Cardiac septum (tissue), 1 donor: ENCODE data around the gene NANOGP8. TPM values are rescaled to one million over a fixed set of nuclear protein-coding genes. Genes with fewer than 3 reads are reported as not detected.
"Not testable (repeated sequence)": the region's sequence is repeated elsewhere in the genome, so short reads cannot be mapped to it uniquely, and the experiment has no call there.

Source experiments
- DNase-seq: peaks from one replicate; pipeline ENCODE4 v3.0.0-alpha.2; 2020; ENCODE audit warnings: low spot score
- intact Hi-C: fragments of 100-400 bp; cut with DNase I; formaldehyde crosslinking; loops from one replicate; pipeline ENCODE4 v1.14.0; 2022
- long read RNA-seq: library from polyadenylated mRNA; unstranded; transcript quantifications from one replicate; pipeline ENCODE4 v2.0.0, GENCODE V29; 2021
- total RNA-seq: library from RNA; stranded (reverse); fragmentation: NEBNext Ultra II Directional; extraction: Animal tissue kit (Norgen Biotek cat#: 25700); gene quantifications from one replicate; pipeline ENCODE4 v1.2.1, GENCODE V29; 2021
- donor health status: DM: no; HTN: no; CAD: no.

Gene NANOGP8, protein sequence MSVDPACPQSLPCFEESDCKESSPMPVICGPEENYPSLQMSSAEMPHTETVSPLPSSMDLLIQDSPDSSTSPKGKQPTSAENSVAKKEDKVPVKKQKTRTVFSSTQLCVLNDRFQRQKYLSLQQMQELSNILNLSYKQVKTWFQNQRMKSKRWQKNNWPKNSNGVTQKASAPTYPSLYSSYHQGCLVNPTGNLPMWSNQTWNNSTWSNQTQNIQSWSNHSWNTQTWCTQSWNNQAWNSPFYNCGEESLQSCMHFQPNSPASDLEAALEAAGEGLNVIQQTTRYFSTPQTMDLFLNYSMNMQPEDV
- not detected for total RNA-seq
- long read RNA-seq: 0 reads

DNA sequence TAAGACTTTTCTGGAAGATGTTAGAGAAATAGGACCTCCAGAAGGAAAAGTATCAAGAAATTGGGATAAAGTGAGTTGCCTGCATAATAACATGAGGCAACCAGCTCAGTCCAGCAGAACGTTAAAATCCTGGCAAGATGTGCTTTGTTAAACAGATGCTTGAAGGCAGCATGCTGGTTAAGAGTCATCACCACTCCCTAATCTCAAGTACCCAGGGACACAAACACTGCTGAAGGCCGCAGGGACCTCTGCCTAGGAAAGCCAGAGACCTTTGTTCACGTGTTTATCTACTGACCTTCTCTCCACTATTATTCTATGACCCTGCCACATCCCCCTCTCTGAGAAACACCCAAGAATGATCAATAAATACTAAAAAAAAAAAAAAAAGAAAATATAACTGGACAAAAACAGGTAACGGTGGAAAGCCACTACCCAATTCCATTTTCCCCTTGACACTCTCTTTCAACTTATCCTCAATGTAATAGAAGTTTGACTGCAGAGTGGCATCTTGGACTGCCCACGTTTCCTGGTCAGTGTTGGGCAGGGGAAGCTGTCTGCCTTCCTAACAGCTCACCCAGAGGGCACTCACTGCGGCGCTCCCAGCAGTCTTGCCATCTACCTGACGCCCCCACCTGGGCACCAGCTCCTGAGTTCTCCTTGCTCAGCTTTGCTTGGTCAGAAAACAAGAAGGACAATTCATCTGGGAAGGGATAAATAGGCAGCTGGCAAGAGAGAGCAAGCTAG is at the start of gene NANOGP8:
Gene NANOGP8 (minus strand): TSS at position 120 of the 744 bp plus-strand sequence. CDS start 185 bp downstream, outside the sequence.
- DNase-seq, intact Hi-C loops: not testable (repeated sequence)

DNA sequence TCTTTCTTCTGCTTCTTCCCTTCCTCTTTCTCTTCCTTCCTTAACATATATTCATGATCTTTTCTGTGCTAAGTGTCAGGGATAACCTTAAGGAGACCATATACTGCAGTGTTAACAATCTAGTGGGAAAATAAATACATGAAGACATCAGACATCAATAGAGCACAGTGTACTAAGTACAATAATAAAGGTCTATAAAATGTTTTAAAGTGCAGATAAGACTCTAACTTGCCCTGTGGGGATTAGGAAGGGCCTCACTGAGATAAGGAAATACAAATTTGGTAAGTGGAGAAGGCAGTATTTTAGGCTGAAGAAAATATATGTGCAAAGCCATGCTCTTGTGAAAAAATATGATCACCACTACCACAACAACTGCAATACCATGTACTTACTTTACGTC is 49.2 kb upstream of the NANOGP8 start:
- DNase-seq: no peak
- intact Hi-C loops: no loop called here

- intact Hi-C loops: no loop called here
- DNase-seq: no peak
These were observed 45.1 kb upstream of the NANOGP8 start for GRCh38 chr15:35130245-35130644.

GRCh38 chr15:35129361-35129760 is 44.3 kb upstream of the NANOGP8 start:
- intact Hi-C loops: no loop called here
- DNase-seq: no peak

- intact Hi-C loops: no loop called here
- no peak for DNase-seq
These were observed 42.6 kb upstream of the NANOGP8 start for GRCh38 chr15:35127717-35128116.

DNA sequence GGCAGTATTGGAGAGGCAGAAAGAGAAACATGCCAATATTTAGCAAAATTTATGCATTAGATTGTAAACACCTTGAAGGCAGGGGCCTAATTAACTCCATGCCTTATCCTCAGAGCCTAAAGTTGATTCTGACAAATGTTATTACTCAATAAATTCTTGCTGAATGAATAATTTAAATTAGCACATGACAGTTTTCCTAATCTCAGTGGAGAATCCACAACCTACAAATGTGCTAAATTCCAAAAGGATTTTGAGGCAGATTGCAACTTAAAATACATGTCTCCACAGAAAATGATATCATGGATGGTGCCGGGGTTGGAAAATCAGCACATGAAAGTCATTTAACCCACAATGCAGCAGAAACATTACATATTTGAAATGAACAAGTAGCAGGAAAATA is 41.1 kb upstream of the NANOGP8 start:
- intact Hi-C loops: no loop called here
- no peak for DNase-seq

DNA sequence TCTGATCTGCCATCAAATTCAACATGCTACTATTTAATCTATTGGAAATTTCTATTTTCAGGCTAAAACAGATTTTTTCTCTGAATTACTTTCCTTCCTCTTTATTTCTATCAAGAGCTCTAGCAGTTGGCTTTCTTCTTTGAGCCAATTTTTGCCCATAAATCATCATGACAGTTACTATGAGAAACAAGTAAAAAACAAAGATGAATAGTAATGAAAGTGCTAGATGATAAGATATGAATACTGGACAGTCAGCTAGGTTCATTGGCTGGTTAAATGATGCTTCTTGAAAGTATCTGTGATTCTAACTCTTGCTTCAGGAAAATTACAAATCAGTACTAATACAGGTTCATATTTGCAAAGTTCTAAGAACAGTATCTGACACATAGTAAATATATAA is 38.6 kb upstream of the NANOGP8 start:
- intact Hi-C loops: no loop called here
- no peak for DNase-seq

- DNase-seq: no peak
- intact Hi-C loops: no loop called here
These were observed 36.7 kb upstream of the NANOGP8 start for GRCh38 chr15:35121611-35122359.

DNA sequence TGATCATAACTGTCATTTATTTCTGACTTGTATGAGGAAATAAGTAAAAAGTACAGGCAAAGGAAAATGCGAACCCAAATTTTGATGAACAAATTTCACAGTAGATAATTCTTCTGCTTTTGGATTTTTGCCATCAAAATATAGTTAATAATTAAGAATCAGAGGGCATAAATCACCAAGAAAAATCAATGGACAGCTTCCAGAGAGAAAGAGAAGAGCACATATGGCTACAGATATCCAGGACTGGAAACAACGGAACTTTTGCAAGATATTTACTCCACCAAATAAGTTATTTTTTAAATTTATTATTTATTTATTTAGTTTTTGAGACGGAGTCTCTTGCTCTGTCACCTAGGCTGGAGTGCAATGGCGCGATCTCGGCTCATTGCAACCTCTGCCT is 35.1 kb upstream of the NANOGP8 start:
- intact Hi-C loops: no loop called here
- DNase-seq: no peak

GRCh38 chr15:35118960-35119359 is 33.9 kb upstream of the NANOGP8 start:
- DNase-seq: no peak
- intact Hi-C loops: no loop called here

DNA sequence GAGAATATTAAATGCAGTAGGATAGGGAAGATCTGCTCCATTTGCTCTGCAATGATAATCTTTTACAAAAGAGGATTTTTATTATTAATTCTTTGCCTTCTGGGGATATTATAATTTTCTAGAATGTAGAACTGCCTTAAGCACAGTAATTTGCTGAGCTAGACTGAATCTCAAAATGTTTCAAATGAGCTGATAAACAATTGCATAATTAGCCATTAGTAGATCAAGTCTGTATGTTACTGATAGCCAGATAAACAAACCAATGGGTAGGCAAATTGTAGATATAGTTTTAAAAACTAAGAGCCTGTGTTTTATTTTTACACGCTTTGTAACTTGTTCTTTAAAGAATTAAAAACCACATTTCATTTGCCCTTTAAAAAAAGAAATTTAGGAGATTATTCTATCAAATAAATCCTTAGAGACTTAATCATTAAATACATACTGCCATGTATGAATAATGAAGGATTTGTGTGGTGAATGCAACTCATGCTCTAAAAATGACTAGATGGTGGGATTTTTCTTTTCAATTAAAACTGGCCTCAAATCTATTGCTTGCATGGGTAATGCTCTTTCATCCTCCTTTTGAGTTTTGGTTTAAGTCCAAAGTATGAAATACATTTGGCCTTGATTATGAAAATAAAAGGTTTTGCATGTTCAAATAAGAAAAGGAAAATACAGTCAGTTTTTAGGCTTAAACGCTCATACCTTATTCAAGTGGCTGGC is 32.6 kb upstream of the NANOGP8 start:
- intact Hi-C loops: no loop called here

DNA sequence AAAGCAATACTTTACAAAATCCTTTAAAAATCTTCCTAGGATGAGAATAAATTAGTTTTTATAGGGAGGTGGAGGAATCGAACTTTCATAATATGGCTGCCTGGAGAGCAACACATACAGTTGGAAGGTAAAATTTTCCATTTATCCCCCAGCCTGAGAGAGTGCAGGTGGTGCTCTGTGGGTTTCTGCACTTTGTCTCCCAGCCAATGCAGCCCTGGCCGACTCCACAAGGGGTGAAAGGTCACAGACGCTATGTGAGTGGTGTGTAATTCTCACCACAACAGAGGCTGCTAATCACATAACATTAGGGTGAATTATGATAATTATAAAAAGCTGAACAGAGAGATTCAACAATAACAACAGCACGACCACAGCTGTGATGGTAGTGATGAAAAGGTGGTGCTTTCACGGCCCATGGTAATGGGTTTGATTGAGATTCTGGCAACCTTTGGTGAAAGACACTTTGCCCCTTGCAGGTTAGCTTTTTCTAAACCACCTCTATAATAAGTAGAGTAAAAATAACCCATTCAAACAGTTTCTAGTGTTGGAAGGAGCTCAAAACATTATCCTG is 30.1 kb upstream of the NANOGP8 start:
- DNase-seq: no peak

More for the DNA sequence above, 32.6 kb upstream of the NANOGP8 start:
- no peak for DNase-seq

DNA sequence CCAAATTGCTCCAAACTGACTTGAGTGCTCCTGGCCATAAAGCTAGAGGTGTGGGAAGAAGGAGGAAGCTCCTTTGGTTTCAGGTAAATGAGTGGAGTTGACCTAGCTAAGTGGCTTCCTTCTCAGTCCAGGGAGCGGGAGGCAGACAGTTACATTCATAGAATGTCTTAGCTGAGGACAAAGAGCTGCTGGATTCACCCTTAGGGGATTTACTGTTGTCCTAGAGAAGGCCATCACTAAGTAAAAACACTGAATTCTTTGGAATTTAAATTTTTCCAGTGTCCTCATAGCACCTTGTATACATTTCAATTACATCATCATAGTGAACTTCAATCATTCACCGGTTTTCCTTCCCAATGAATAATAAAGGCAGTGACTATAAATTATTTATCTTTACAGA is 27.3 kb upstream of the NANOGP8 start:
- no peak for DNase-seq
- intact Hi-C loops: no loop called here

More for the DNA sequence above, 30.1 kb upstream of the NANOGP8 start:
- intact Hi-C loops: no loop called here

- intact Hi-C loops: no loop called here
- no peak for DNase-seq
These were observed 26.8 kb upstream of the NANOGP8 start for GRCh38 chr15:35111861-35112260.

- intact Hi-C loops: no loop called here
- no peak for DNase-seq
These were observed 23.4 kb upstream of the NANOGP8 start for GRCh38 chr15:35108453-35108852.

DNA sequence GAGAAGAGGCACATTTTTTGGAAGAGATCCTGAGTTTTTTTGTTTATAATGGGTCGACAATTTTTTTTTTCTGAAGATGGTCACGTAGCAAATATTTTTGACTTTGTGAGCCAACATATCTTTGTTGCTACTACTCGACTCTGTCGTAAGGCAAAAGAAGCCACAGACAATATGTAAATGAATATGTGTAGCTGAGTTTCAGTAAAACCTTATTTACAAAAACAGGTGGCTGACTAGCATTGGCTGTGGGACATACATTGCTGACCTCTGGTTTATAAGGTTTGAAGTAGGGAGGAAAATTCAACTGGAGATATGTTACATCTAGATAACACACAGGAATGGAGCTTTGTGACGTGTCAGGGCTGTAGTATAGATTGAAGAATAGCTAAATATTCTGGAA is 22.5 kb upstream of the NANOGP8 start:
- intact Hi-C loops: no loop called here
- no peak for DNase-seq

GRCh38 chr15:35107122-35107521 is 22.0 kb upstream of the NANOGP8 start:
- no peak for DNase-seq
- intact Hi-C loops: no loop called here

DNA sequence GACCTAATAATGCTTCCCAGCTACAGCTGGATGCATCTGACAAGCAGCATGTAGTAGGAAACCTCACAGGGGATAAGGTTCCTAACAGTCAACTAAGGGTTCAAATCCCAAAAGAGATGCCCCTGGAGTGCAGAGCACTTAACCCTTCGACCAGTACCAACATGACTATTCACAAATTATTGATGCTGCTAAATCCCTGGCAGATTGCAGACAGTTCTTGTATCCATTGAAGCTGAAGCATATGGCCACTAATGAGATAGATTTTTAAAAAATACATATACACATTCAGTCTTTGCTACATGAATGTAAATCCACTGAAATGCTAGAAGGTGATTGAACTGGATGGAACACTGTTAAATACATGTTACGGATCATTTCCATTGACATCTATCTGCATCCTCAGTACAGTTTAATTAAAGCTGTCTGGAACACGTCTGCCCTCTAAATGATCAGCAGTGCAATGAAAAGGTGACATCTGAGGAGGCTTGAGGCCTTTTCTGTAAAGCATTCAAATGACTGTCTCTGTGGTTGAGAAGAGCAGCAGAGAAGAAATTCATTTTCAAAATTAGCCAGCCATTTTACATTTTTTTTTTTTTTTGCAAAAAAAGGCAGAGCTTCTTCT is 19.5 kb upstream of the NANOGP8 start:
- DNase-seq: no peak
- intact Hi-C loops: no loop called here

GRCh38 chr15:35102186-35102585 is 17.1 kb upstream of the NANOGP8 start:
- intact Hi-C loops: no loop called here
- no peak for DNase-seq
